ENCODE results near the gene DPP6.

DPP6 gene

DNA sequence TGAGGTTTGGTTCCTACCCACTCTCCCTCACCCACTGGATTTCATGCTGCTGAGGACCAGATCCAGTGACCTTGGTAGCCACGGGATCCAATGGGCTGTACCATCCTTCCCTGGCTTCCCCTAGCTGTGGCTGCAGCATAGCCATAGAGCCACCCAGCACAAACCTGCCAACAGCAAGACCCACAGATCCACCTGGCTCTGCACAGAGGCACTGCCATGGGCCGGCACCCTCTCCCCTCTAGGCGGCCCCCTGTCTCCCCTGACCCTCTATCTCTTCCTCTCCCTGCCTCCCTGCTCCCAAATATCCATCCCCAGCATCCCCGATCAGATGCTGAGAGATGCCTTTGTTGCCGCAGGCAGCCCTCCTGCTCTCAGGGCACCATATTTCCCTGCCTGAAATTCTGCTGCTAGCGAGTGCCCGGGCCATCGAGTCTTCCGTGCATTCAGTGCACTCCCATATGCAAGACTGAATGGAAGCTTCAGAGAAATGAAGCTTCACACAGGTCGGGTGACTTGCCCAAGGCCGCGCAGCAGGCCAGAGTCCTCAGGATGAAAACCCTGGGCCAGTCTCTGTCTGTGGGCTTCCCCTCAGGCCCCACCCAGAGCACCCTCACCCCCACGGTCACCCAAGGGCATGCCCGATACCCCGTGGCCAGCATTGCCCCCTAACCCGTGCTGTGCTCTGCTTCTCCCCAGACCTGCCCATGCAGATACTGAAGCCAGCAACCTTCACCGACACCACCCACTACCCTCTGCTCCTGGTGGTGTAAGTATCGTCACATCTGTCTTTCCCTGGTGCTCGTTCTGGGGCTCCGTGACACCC lies 819.9 kb downstream of the DPP6 start:
- DNase-seq = no peak

DNA sequence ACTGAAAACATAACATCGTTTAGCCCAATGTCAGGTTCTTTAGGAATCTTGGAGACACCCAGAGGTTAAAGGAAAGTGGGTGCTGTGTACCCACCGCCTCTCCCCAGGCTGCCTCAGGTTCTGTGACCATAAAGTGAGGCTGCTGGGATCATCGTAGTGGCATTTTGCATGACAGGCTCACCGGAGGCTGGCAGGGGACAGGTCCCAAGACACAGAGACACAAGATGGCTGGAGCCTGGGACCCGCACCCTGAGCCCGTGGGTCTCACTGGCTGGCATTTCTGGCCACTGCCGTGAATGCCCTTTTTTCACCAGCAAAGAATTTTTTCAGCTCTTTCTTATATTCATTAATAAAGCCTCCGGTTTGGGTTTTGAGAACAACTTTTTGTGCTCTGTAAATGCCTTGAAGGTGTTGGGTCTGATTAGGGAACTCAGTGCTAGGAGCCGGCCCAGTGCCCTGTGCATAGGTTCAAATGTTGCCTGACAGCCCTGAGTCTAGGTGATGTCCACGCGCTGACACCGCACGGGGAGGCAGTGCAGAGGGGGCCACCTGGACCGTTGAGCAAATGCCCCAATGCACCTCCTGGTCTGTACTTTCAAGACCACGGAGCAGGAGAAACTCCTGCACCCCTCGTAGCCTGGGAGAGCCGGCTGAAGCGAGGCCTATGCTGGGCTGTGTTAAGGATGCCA lies 820.8 kb downstream of the DPP6 start:
- no peak for DNase-seq

DNA sequence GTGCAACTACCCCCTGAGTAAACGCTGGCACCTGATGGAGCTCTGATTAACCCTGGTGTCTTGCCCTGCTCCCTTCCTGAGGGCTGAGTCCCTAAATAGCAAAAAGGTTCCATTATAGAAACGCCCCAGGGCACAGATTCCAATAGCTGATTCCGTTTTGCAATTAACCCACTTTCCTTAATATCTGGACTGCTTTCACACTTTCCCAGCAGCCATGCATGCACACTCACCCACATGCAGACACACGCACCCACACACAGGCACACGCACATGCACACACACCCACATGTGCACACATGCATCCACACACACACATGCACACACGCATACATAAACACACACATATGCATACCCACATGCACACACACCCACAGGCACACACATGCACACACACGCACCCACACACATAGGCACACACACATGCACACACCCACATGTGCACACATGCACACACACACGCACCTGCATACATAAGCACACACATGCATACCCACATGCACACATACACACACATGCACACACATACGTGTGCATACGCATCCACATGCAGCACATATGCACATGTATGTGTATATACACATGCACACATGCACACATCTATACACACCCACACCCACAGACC lies 821.4 kb downstream of the DPP6 start:
- DNase-seq = no peak

DNA sequence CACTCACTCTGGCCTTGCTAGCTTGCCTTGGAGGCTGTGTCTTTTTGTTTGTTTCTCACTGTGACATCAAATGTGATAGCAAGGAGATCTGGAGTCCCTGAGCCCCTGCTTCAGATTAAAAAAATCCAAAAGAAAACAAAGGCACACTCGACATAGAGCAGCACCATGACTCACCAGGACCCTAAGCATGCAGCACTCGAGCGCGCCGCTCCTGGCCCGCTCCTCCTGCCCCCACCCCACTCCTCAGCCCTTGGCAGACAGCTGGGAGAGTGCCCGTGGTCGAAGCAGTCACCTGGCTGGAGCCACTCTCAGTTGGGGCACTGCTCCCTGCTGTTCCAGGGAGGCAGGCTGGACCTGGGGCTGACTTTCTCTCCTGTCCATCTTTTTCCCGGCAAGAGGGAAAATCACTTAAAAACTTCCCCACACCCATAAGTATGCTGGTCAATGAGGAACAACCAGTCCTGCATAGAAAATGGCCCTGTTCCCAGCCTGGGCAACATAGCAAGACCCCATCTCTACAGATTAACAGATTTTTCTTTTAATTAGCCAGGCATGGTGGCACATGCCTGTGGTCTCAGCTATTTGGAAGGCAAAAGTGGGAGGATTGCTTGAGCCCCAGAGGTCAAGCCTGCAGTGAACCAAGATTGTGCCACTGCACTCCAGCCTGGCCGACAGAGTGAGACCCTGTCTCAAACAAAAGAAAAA lies 822.4 kb downstream of the DPP6 start:
- DNase-seq = no peak

DNA sequence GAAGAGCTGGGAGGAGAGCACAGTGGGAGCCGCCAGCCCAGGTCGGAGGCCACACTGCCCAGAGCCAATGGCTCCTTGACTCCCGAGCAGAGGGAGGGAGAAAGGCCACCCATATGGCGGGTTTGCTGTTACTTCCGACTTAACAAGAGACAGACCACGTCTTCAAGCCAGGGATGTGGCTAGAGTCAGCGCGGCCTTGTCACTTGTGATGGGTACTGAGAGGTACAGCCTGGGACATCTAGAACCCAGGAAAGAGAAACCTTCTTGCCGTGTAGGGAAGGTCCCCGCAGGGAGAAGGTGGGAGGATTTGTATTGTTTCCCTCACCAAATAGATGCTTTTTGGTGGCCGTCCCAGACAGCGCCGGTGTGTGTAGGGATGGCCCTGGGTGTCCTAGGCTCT lies 823.1 kb downstream of the DPP6 start:
- DNase-seq = no peak

GRCh38 chr7:154876516-154876915 lies 824.3 kb downstream of the DPP6 start:
- no peak for DNase-seq

GRCh38 chr7:154877031-154877430 lies 824.8 kb downstream of the DPP6 start:
- DNase-seq = no peak

- DNase-seq = no peak
Observed at GRCh38 chr7:154879629-154880028, 827.4 kb downstream of the DPP6 start.

- no peak for DNase-seq
Observed at GRCh38 chr7:154880513-154880912, 828.3 kb downstream of the DPP6 start.

- DNase-seq = no peak
Observed at GRCh38 chr7:154881026-154881425, 828.8 kb downstream of the DPP6 start.

DNA sequence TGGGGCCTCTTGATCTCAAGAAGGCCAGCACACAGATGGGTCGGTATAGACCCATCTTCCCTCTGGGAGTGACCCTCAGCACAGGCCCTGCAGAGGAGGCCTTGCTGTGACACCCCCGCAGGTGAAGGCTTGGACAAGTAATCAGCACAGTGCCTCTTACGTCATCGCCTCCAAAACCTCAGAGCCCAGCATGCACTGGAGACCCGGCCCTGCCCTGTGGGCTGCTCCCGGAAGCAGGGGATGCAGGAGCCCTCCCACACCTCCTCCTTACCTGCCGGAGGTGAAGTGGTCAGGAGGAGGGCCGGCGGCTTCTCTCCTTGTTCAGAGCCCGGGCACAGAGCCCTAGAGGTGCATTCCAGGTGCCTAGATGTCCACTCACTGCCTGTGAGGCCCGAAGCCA lies 829.3 kb downstream of the DPP6 start:
- no peak for DNase-seq

- no peak for DNase-seq
Observed at GRCh38 chr7:154882931-154883474, 830.8 kb downstream of the DPP6 start.

GRCh38 chr7:154884348-154884920 lies 832.2 kb downstream of the DPP6 start:
- DNase-seq = no peak

DNA sequence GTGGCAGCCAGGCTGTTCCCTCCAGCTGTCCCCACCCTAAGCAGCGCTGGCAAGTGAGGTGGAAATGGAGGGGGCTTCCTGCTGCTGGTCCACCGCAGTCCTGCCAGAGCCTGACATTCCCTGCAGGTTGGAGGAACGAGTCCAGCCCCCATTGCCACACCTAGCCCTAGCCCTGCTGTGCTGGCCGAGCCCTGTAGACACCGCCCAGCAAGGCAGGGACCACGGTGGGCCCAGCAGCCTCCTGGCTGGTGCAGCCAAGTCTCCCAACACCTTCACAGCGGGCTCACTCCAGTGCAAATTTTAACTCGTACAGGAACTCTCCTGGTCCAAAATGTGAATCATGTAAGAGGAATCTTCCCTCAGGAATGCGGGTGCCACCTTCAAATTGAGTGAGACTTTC lies 834.4 kb downstream of the DPP6 start:
- DNase-seq = no peak

DNA sequence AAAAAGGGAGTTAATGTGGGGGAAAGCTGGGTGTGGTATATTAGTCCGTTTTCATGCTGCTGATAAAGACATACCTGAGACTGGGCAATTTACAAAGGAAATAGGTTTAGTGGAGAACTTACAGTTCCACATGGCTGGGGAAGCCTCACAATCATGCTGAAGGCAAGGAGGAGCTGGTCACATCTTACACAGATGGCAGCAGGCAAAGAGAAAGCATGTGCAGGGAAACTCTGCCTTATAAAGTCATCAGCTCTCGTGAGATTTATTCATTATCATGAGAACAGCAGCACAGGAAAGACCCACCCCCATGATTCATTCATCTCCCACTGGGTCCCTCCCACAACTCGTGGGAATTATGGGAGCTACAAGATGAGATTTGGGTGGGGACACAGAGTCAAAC lies 836.5 kb downstream of the DPP6 start:
- DNase-seq = no peak

GRCh38 chr7:154892459-154892858 lies 840.3 kb downstream of the DPP6 start:
- DNase-seq = no peak

DNA sequence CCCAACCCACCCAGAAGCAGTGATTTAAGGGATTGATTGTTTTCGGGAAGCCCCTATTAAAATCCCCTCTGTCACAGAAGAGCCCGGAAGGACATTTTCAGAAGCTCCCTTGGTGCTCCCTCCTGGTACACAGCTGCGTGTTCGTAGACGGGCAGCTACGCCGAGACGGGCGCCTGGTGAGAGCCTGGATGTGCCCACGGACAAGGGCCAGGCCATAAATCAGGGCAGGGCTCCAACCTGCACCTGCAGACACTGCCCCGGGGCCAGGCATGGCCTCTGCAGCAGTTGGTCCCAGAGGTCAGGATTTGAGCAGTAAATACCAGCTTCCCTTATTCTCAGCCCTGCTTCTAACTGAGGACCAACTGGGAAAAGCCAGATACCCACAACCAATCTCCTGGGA lies 843.9 kb downstream of the DPP6 start:
- no peak for DNase-seq

GRCh38 chr7:154898973-154899855 lies 847.0 kb downstream of the DPP6 start:
- DNase-seq = no peak

GRCh38 chr7:154899862-154900261 lies 847.7 kb downstream of the DPP6 start:
- DNase-seq = no peak

GRCh38 chr7:154902600-154903082 lies 850.4 kb downstream of the DPP6 start:
- no peak for DNase-seq

GRCh38 chr7:154903083-154903731 lies 851.0 kb downstream of the DPP6 start:
- no peak for DNase-seq
